ENCODE data around the gene NUDT8. TPM values are rescaled to one million over a fixed set of nuclear protein-coding genes. Genes with fewer than 3 reads are reported as not detected.

The NUDT8 gene
- total RNA-seq, 3 donors from 2014 or later = 9.7 to 15.1 (median 12.0) TPM

DNA sequence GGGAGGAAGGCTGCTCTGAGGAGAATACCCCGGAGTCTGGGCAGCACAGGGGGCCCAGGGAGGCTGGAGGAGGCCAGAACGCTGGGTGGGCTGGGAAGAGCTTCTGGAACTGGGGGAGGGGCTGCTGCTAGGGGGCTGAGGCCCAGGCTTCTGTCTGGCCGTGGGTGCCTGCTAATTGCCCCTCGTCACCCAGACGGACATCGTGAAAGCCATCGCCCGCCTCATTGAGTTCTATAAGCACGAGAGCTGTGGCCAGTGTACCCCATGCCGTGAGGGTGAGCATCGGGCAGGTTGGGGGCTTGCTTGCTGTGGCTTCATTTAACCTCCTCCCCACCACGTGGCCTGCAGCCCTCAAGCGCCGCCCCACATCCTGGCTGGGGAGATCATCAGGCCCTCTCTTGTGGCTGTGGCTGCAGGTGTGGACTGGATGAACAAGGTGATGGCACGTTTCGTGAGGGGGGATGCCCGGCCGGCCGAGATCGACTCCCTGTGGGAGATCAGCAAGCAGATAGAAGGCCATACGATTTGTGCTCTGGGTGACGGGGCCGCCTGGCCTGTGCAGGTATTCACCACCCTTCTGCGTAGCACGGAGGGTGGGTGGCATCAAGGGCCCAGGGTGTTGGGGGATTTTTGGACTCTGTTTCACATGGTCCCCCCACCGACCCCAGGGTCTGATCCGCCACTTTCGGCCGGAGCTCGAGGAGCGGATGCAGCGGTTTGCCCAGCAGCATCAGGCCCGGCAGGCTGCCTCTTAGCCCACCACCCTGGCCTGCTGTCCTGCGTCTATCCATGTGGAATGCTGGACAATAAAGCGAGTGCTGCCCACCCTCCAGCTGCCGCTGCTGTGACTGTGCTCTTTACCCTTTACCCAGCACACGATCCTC, 17.8 kb downstream of the NUDT8 start:
- H3K36me3 ChIP-seq = no peaks in the 10 kb centered on the region
- peaks cover 0 to 8% of the 10 kb centered on the region in 2 donors for H3K4me1 ChIP-seq
- H3K27ac ChIP-seq = no peak overlapping the region
- intact Hi-C loops (cut with DNase I; ENCODE audit: low total_unique reads) = no loop called here
- TF ChIP-seq POLR2AphosphoS5 (IDR thresholded peaks at IDR 0.05) = no peak
- no peak for TF ChIP-seq POLR2A (IDR thresholded peaks at IDR 0.05)
- TF ChIP-seq, protein P1, sequence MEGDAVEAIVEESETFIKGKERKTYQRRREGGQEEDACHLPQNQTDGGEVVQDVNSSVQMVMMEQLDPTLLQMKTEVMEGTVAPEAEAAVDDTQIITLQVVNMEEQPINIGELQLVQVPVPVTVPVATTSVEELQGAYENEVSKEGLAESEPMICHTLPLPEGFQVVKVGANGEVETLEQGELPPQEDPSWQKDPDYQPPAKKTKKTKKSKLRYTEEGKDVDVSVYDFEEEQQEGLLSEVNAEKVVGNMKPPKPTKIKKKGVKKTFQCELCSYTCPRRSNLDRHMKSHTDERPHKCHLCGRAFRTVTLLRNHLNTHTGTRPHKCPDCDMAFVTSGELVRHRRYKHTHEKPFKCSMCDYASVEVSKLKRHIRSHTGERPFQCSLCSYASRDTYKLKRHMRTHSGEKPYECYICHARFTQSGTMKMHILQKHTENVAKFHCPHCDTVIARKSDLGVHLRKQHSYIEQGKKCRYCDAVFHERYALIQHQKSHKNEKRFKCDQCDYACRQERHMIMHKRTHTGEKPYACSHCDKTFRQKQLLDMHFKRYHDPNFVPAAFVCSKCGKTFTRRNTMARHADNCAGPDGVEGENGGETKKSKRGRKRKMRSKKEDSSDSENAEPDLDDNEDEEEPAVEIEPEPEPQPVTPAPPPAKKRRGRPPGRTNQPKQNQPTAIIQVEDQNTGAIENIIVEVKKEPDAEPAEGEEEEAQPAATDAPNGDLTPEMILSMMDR (IDR thresholded peaks at IDR 0.05) = no peak
- DNase-seq (ENCODE audit: low spot score in 2 of 2) = no peak
- H3K27me3 ChIP-seq = no peaks in the 10 kb centered on the region
- H3K9me3 ChIP-seq = no peaks in the 10 kb centered on the region
- no peak overlapping the region for H3K4me3 ChIP-seq

DNA sequence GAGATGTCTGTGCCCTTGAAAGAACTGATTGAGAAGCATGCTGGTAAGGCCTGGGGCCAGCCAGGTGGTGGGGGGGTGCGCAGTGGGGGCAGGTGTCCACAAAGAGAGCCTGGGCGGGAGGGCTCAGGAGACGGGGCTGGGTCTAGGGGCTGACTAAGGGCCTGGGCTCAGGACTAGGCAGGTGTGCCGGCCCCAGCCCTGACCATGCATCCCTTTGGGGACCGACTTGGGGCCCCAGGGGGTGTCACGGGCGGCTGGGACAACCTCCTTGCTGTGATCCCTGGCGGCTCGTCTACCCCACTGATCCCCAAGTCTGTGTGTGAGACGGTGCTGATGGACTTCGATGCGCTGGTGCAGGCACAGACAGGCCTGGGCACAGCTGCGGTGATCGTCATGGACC, 18.6 kb downstream of the NUDT8 start:
- no peaks in the 10 kb centered on the region for H3K27me3 ChIP-seq
- TF ChIP-seq POLR2A (IDR thresholded peaks at IDR 0.05) = no peak
- no peak for TF ChIP-seq POLR2AphosphoS5 (IDR thresholded peaks at IDR 0.05)
- TF ChIP-seq, protein P1 (IDR thresholded peaks at IDR 0.05) = no peak
- H3K36me3 ChIP-seq = no peaks in the 10 kb centered on the region
- peaks cover 0 to 8% of the 10 kb centered on the region in 2 donors for H3K4me1 ChIP-seq
- no peak overlapping the region for H3K27ac ChIP-seq
- no peak for DNase-seq (ENCODE audit: low spot score in 2 of 2)
- intact Hi-C loops (cut with DNase I; ENCODE audit: low total_unique reads) = no loop called here
- H3K4me3 ChIP-seq = no peak overlapping the region
- H3K9me3 ChIP-seq = no peaks in the 10 kb centered on the region

DNA sequence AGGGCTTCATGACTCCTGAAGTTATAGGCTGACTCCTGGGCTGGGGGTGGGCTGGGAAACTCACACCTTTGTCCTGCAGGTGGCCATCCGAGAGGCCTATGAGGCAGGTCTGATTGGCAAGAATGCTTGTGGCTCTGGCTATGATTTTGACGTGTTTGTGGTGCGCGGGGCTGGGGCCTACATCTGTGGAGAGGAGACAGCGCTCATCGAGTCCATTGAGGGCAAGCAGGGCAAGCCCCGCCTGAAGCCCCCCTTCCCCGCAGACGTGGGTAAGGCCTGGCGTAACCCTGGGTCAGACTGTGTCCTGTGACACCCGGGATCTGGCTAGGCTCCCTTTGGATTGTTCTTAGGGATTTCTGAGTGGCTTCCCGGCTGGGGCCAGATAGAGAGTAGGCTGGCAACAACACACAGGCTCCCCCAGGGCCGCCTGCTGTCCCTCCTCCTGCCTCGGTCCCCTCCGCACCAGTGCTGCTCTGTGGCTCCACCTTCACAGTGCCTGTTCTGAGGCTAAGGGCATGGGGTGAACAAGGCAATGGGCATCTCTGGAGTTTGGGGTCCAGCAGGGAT, 19.4 kb downstream of the NUDT8 start:
- H3K4me1 ChIP-seq = peaks cover 0 to 8% of the 10 kb centered on the region in 2 donors

DNA sequence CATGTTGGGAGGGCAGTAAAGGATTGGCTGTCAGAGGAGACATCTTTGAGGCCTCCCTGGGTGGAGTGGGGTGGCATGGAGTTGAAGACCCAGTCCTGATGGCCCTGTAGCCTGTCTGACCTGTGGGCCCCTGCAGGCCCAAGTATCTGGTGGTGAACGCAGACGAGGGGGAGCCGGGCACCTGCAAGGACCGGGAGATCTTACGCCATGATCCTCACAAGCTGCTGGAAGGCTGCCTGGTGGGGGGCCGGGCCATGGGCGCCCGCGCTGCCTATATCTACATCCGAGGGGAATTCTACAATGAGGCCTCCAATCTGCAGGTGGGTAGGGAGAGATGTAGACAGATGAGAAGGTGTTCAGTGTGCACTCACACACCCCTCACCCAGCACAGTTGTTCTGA, 20.4 kb downstream of the NUDT8 start:
- no peak overlapping the region for H3K27ac ChIP-seq
- no peaks in the 10 kb centered on the region for H3K36me3 ChIP-seq
- DNase-seq (ENCODE audit: low spot score in 2 of 2) = no peak
- intact Hi-C loops (cut with DNase I; ENCODE audit: low total_unique reads) = no loop called here
- peaks cover 0 to 6% of the 10 kb centered on the region in 2 donors for H3K4me1 ChIP-seq
- no peaks in the 10 kb centered on the region for H3K9me3 ChIP-seq
- no peak for TF ChIP-seq POLR2AphosphoS5 (IDR thresholded peaks at IDR 0.05)
- TF ChIP-seq, protein P1 (IDR thresholded peaks at IDR 0.05) = no peak
- TF ChIP-seq POLR2A (IDR thresholded peaks at IDR 0.05) = no peak
- H3K27me3 ChIP-seq = no peaks in the 10 kb centered on the region
- no peak overlapping the region for H3K4me3 ChIP-seq

More for the DNA sequence above, 19.4 kb downstream of the NUDT8 start:
- Histone ChIP-seq H3K36me3 (no peaks in the 10 kb centered on the region), H3K27me3 (no peaks in the 10 kb centered on the region), H3K27ac (no peak overlapping the region), H3K4me3 (no peak overlapping the region), H3K9me3 (no peaks in the 10 kb centered on the region)
- no peak for DNase-seq (ENCODE audit: low spot score in 2 of 2)
- intact Hi-C loops (cut with DNase I; ENCODE audit: low total_unique reads) = no loop called here
- TF ChIP-seq POLR2A (IDR thresholded peaks at IDR 0.05) (no peak), POLR2AphosphoS5 (IDR thresholded peaks at IDR 0.05) (no peak)
- TF ChIP-seq, protein P1 (IDR thresholded peaks at IDR 0.05) = no peak

DNA sequence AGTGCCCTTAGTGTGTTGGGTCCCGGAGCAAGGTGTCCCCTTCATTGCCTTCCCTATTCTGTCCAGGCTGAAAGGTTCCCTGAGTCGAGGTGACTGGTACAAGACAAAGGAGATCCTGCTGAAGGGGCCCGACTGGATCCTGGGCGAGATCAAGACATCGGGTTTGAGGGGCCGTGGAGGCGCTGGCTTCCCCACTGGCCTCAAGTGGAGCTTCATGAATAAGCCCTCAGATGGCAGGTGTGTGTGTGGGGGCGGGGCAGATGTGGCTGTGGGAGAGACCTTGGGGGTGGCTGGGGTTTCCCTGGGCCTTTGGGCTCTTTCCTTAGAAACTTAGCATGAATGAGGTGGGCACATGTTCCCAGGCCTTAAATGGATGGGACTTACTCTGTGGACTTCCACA, 21.3 kb downstream of the NUDT8 start:
- Histone ChIP-seq H3K27me3 (no peaks in the 10 kb centered on the region), H3K9me3 (no peaks in the 10 kb centered on the region), H3K4me3 (no peak overlapping the region), H3K36me3 (no peaks in the 10 kb centered on the region), H3K4me1 (no peaks in the 10 kb centered on the region), H3K27ac (no peak overlapping the region)
- no peak for DNase-seq (ENCODE audit: low spot score in 2 of 2)
- TF ChIP-seq, protein P1 (IDR thresholded peaks at IDR 0.05) = no peak
- TF ChIP-seq POLR2A (IDR thresholded peaks at IDR 0.05) (no peak), POLR2AphosphoS5 (IDR thresholded peaks at IDR 0.05) (no peak)
- intact Hi-C loops (cut with DNase I; ENCODE audit: low total_unique reads) = no loop called here

Data from breast epithelium (tissue), 4 donors.